Astrocyte (in vitro differentiated cells and primary cell): Measurements from ENCODE around the gene ASH1L. TPM values are rescaled to one million over a fixed set of nuclear protein-coding genes. Genes with fewer than 3 reads are reported as not detected.

Experiments
- DNase-seq: peaks from one replicate; pipeline ENCODE4 v3.0.0-alpha.2; 2010; ENCODE audit warnings: low read depth
- FAIRE-seq: peaks from 2 replicates; lab custom pipeline; 2011; peaks lifted over from hg19 to GRCh38; lab: Jason Lieb, UNC
- H2AFZ ChIP-seq: 2 replicates; pipeline ENCODE4 v1.6.0; 2012; ENCODE audit warnings: low read depth, low read length, inconsistent platforms
- H3K27ac ChIP-seq: 2 replicates; pipeline ENCODE4 v1.5.1; 2011; ENCODE audit warnings: low read depth, low read length, inconsistent platforms
- H3K27me3 ChIP-seq: 2 replicates; pipeline ENCODE4 v1.6.0; 2011; ENCODE audit warnings: low read length, inconsistent platforms; ENCODE audit not compliant: insufficient read depth
- H3K36me3 ChIP-seq: 2 replicates; pipeline ENCODE4 v1.5.1; 2011; ENCODE audit warnings: low read length, inconsistent platforms; ENCODE audit not compliant: insufficient read depth
- H3K4me1 ChIP-seq: 2 replicates; pipeline ENCODE4 v1.5.1; 2011; ENCODE audit warnings: low read length, inconsistent platforms; ENCODE audit not compliant: insufficient read depth
- H3K4me2 ChIP-seq: 2 replicates; pipeline ENCODE4 v1.6.0; 2012; ENCODE audit warnings: low read length, inconsistent platforms
- H3K4me3 ChIP-seq: 2 replicates; pipeline ENCODE4 v1.5.1; 2011; ENCODE audit warnings: low read depth, mild to moderate bottlenecking, low read length, inconsistent platforms; ENCODE audit not compliant: insufficient read depth
- H3K79me2 ChIP-seq: 2 replicates; pipeline ENCODE4 v1.6.0; 2012; ENCODE audit warnings: mild to moderate bottlenecking, low read length, inconsistent platforms; ENCODE audit not compliant: insufficient read depth
- H3K9ac ChIP-seq: 2 replicates; pipeline ENCODE4 v1.6.0; 2012; ENCODE audit warnings: mild to moderate bottlenecking, low read length, inconsistent platforms
- H3K9me3 ChIP-seq: 2 replicates; pipeline ENCODE4 v1.5.1; 2012; ENCODE audit warnings: low read depth, mild to moderate bottlenecking, low read length, inconsistent platforms; ENCODE audit not compliant: insufficient read depth
- H4K20me1 ChIP-seq: 2 replicates; pipeline ENCODE4 v1.6.0; 2012; ENCODE audit warnings: low read length, inconsistent platforms; ENCODE audit not compliant: insufficient read depth
- H3K27ac Mint-ChIP-seq: one replicate; pipeline ENCODE4 v1.8.0; 2021; ENCODE audit warnings: mild to moderate bottlenecking, mixed read lengths; ENCODE audit not compliant: unreplicated experiment
- H3K27me3 Mint-ChIP-seq: one replicate; pipeline ENCODE4 v1.8.0; 2021; ENCODE audit warnings: low read depth, mixed read lengths; ENCODE audit not compliant: unreplicated experiment
- H3K36me3 Mint-ChIP-seq: one replicate; pipeline ENCODE4 v1.8.0; 2021; ENCODE audit warnings: low read depth, mixed read lengths; ENCODE audit not compliant: unreplicated experiment
- H3K4me1 Mint-ChIP-seq: one replicate; pipeline ENCODE4 v1.8.0; 2021; ENCODE audit warnings: low read depth, mixed read lengths; ENCODE audit not compliant: unreplicated experiment
- H3K4me3 Mint-ChIP-seq: one replicate; pipeline ENCODE4 v1.8.0; 2021; ENCODE audit warnings: mild to moderate bottlenecking, moderate library complexity, mixed read lengths; ENCODE audit not compliant: unreplicated experiment
- H3K9me3 Mint-ChIP-seq: one replicate; pipeline ENCODE4 v1.8.0; 2021; ENCODE audit warnings: mild to moderate bottlenecking, mixed read lengths; ENCODE audit not compliant: unreplicated experiment
- EZH2 ChIP-seq: IDR thresholded peaks from 2 replicates; pipeline ENCODE4 v1.6.1; 2012; ENCODE audit warnings: mild to moderate bottlenecking, low read length, inconsistent platforms; ENCODE audit not compliant: insufficient read depth
- total RNA-seq: library from RNA; stranded (reverse); gene quantifications from 2 replicates; pipeline ENCODE4 v1.2.1, GENCODE V29; 2021
- TF ChIP-seq, protein P1 (sequence below): IDR thresholded peaks from 2 replicates; pipeline ENCODE4 v1.5.1; 2011; ENCODE audit warnings: low read depth, mild to moderate bottlenecking, inconsistent platforms, low read length, moderate library complexity; ENCODE audit not compliant: insufficient read depth

ASH1L gene
- total RNA-seq, 1 donor from 2014 or later, result 31.1 TPM

- DNase-seq, result no peak
- Mint-ChIP-seq H3K4me1 (no peaks in the 10 kb centered on the region), H3K4me3 (no peak overlapping the region), H3K27me3 (peaks cover 26% of the 10 kb centered on the region), H3K9me3 (peaks cover 2% of the 10 kb centered on the region), H3K36me3 (peaks cover 9% of the 10 kb centered on the region), H3K27ac (no peak overlapping the region)
- Histone ChIP-seq H3K27me3 (peaks cover 2% of the 10 kb centered on the region), H3K9ac (no peak overlapping the region), H3K79me2 (no peaks in the 10 kb centered on the region), H3K4me3 (no peak overlapping the region), H3K9me3 (no peaks in the 10 kb centered on the region), H2AFZ (no peak overlapping the region), H3K27ac (no peak overlapping the region), H3K4me1 (no peaks in the 10 kb centered on the region), H4K20me1 (no peaks in the 10 kb centered on the region), H3K4me2 (no peak overlapping the region), H3K36me3 (no peaks in the 10 kb centered on the region)
- TF ChIP-seq, protein P1, sequence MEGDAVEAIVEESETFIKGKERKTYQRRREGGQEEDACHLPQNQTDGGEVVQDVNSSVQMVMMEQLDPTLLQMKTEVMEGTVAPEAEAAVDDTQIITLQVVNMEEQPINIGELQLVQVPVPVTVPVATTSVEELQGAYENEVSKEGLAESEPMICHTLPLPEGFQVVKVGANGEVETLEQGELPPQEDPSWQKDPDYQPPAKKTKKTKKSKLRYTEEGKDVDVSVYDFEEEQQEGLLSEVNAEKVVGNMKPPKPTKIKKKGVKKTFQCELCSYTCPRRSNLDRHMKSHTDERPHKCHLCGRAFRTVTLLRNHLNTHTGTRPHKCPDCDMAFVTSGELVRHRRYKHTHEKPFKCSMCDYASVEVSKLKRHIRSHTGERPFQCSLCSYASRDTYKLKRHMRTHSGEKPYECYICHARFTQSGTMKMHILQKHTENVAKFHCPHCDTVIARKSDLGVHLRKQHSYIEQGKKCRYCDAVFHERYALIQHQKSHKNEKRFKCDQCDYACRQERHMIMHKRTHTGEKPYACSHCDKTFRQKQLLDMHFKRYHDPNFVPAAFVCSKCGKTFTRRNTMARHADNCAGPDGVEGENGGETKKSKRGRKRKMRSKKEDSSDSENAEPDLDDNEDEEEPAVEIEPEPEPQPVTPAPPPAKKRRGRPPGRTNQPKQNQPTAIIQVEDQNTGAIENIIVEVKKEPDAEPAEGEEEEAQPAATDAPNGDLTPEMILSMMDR, result no peak
- TF ChIP-seq EZH2, result no peak
- no peak for FAIRE-seq
Measured at GRCh38 chr1:155287987-155288543, 274.5 kb downstream of the ASH1L start.

DNA sequence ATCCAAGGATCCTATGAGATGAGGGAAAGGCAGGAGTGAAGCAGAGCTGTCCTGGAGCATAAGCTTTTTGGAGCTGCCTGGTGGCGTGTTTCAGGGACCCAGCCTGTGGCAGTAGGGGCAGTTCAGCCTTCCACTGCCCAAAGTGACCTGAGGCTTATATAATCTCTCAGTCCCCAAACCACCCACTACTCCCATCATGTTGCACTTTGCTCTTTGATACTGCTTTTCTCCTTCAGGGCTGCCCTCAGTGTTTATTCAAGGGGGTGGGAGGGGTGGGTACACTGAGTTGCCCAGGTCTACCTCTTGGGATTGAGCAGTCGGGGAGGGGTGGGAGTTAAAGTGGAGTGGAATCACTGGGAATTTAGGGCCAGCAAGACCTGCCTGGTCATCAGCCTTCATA lies 276.1 kb downstream of the ASH1L start:
- no peak overlapping the region for H3K4me2 ChIP-seq
- Mint-ChIP-seq H3K4me1 (no peaks in the 10 kb centered on the region), H3K4me3 (no peak overlapping the region), H3K27me3 (peaks cover 21% of the 10 kb centered on the region), H3K9me3 (peaks cover 2% of the 10 kb centered on the region), H3K27ac (no peak overlapping the region), H3K36me3 (peaks cover 9% of the 10 kb centered on the region)
- TF ChIP-seq, protein P1, result no peak
- no peak for TF ChIP-seq EZH2
- no peak overlapping the region for H3K9ac ChIP-seq
- H3K79me2 ChIP-seq, result no peaks in the 10 kb centered on the region
- H3K4me1 ChIP-seq, result no peaks in the 10 kb centered on the region
- DNase-seq (no peak), FAIRE-seq (no peak)
- no peak overlapping the region for H3K4me3 ChIP-seq
- no peak overlapping the region for H3K27ac ChIP-seq
- H3K9me3 ChIP-seq, result no peaks in the 10 kb centered on the region
- H3K27me3 ChIP-seq, result no peaks in the 10 kb centered on the region
- H4K20me1 ChIP-seq, result no peaks in the 10 kb centered on the region
- no peak overlapping the region for H2AFZ ChIP-seq
- H3K36me3 ChIP-seq, result no peaks in the 10 kb centered on the region

DNA sequence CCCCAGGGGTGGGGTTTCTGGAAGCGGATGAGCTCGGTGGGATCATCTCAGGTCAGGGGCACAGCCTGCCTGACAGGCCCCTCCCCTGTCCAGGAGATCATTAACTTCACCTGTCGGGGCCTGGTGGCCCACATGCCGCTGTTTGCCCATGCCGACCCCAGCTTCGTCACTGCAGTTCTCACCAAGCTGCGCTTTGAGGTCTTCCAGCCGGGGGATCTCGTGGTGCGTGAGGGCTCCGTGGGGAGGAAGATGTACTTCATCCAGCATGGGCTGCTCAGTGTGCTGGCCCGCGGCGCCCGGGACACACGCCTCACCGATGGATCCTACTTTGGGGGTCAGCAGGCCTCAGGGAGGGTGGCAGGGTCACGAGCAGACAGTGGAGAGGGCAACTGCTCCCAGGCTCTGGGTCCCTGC lies 277.0 kb downstream of the ASH1L start:
- Mint-ChIP-seq H3K9me3 (peaks cover 2% of the 10 kb centered on the region), H3K27ac (no peak overlapping the region), H3K4me1 (no peaks in the 10 kb centered on the region), H3K4me3 (no peak overlapping the region), H3K27me3 (peaks cover 17% of the 10 kb centered on the region), H3K36me3 (peaks cover 9% of the 10 kb centered on the region)
- no peak for DNase-seq
- Histone ChIP-seq H3K9ac (no peak overlapping the region), H3K4me2 (no peak overlapping the region), H3K36me3 (no peaks in the 10 kb centered on the region), H3K9me3 (no peaks in the 10 kb centered on the region), H3K27ac (no peak overlapping the region), H3K4me3 (no peak overlapping the region), H3K79me2 (no peaks in the 10 kb centered on the region), H3K4me1 (no peaks in the 10 kb centered on the region), H3K27me3 (no peaks in the 10 kb centered on the region), H4K20me1 (no peaks in the 10 kb centered on the region), H2AFZ (no peak overlapping the region)
- no peak for FAIRE-seq
- TF ChIP-seq, protein P1, result no peak
- TF ChIP-seq EZH2, result no peak
